Measurements from ENCODE around the gene SMURF1.

Gene SMURF1

GRCh38 chr7:99001482-99002147 is 142.3 kb downstream of the SMURF1 start:
- DNase-seq, result no peak

DNA sequence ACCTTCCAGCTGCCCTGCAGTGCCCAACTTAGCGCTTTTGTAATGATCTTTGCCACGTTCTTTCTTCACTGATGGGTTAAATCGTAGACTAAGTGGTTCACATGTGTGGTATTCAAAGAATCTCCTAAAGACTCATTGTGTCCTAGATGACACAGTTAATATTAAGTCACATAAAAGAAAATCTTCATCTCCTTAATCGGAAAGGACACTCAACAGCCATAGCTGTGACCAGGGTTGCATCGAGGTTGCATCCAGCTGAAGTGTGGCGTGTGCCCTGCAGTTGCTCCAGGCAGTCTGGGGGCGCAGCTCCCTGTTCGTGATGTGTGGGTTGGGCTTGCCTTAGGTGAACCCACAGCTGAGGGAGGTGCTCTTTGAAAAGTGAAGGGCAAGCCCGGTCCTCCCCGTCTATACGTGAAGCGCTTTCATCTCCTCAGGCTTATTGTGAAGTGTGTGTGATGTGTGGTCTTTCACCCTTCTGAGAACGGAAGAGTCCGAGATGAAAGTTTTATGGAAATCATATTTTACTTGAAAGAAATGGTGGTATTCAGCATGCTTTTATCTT is 142.9 kb downstream of the SMURF1 start:
- DNase-seq, result no peak

DNA sequence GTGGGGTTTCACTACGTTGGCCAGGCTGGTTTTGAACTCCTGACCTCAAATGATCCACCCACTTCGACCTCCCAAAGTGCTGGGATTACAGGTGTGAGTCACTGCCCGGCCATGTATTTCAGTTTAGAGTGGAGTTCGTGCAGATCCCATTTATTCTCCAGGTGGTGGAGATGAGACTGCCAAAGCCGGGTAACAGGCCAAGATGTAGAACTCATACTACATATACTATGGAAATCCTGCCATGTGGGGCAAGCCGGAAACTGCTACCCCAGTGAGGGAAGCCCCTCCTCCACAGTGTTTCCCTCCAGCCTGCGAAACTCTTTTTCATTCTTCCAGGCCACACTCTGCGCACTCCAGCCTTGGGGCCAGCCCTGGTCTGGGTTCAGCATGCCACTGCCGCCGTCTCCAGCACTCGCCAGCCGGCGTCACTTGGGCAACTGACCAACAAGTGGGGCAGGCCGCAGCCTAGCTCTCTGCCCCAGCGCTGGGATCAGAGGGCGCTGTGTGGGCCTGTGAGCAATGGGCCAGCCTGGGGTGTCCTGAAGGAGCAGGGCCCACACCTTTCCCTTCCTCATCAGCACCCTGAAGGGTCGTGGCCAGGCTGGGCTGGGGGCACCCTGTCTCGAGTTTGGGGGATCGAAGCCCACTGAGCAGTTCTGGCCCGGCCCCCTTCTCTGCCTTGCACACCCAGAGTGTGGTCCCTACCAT is 143.6 kb downstream of the SMURF1 start:
- peak; percentile 41 for DNase-seq

DNA sequence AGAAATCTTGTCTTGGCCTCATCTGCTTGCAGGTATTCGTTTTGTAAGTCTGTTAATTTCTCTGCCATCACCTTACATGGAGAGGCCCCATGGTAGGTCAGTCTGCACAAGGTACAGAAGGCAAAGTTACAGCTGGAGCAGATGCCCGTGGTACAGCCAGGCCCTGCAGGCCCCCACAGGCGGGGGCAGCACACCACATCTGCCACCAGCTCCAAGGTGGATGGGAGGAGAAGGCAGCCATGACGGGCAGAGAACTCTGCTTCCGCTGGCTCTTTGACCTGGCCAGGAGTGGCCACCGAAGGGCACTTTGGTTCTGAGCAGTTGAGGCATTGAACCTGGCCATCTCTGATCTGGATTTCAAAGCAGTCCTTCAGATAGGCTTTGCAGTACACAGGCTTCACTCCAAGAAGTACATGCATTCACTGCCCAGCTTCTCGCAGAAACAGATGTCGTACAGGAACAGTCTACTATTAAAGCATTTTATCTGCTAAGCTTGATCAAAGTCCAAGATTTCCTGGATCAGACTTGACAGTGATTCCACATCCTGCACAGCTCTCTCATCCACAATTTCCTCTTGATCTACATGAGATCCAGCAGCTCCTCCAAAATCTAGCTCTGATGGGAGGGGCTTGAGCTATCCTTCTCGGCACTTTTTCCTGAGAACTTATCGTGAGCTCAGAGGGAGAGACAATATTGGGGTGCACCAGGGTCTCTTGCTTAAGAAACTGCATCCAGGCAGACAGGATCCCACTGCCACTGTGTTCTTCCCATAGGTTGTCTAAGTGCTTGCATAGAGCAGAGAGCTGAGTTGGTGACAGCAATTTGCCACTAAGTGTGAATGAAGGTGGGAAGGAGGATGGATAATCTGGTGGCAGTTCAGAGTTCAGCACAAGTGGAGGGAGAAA is 144.8 kb downstream of the SMURF1 start:
- DNase-seq, result peak; percentile 45

DNA sequence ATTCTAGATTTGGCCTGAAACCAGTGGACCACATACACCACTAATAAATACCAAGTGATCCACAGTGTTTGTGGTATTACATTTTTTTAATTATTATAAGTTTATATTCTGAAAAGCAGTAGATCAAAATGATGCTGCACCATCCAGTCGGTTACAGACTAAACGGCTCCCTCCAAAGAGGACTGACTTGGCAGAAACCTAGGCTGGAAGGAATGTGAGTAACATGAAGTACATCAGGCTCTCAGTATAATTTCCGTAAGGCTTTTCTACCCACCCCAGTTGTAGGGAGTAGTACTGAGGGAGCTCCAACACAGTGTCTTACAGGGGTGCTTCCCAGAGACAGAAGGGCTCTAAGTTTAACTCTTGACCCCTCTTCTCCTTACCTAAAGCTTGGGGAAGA is 146.1 kb downstream of the SMURF1 start:
- no peak for DNase-seq

- DNase-seq, result peak; percentile 57
Observed at GRCh38 chr7:98996150-98996552, 147.8 kb downstream of the SMURF1 start.

- DNase-seq, result peak; percentile 33
Observed at GRCh38 chr7:98995523-98996149, 148.3 kb downstream of the SMURF1 start.

DNA sequence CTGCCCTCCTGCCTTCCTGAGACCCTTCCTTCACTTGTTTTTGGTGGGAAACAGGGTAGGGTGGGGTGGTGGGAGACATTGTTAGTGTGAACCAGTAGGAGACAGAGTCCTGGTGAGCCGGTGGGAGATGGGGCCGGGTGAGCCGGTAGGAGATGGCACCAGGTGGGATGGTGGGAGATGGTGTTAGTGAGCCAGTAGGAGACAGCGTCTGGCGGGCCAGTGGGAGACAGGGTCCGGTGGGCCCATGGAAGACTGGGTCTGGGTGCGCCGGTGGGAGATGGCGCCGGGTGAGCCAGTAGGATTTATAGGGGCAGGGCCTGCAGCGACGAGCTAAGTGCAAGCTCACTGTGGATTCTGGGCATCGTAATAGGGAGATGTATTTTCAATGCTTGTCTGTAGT is 148.8 kb downstream of the SMURF1 start:
- no peak for DNase-seq

GRCh38 chr7:98994046-98994944 is 149.6 kb downstream of the SMURF1 start:
- DNase-seq, result peak; percentile 56

DNA sequence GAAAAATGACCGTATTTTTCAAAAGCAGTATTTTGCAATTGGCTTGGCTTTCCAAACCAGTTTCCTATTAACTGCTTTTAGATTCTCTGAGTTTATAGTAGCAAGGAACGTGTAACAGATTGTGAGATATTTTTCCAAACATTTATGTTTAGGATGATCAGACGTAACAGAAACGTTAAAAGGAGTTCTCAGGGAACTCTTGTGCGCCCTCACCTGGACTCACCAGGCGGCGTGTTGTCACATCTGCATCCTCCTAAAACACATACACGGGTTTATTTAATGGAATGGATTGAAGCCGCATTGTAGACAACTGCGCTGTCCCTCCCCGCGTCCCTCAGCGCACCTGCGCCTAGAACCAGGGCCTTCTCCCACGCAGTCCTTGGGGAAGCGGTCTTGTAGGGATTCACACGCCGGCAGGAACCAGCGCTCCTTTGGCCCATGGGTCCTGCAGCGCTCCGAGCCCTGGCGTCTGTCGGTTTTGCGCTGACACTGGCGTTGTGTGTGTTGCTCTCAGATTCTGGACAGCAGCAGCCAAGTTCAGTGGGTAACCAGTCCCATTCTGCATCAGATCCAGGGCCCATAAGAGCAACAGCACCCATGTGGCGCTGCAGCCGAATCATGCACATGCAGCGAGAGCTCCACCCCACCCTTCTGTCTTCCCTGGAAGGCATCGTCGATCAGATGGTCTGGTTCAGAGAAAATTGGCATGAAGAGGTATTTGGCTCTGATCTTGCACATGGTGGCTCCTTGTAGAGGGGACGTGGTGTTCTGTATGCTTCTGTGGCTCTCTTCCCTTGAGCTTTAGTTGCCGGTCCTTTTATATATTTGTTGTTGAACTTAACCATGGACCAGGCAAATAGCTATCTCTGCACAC is 150.6 kb downstream of the SMURF1 start:
- peak; percentile 50 for DNase-seq

GRCh38 chr7:98992076-98992475 is 151.8 kb downstream of the SMURF1 start:
- DNase-seq, result peak; percentile 9

GRCh38 chr7:98991141-98991540 is 152.8 kb downstream of the SMURF1 start:
- DNase-seq, result peak; percentile 36

GRCh38 chr7:98990356-98990755 is 153.6 kb downstream of the SMURF1 start:
- DNase-seq, result peak; percentile 33

- peak; percentile 36 for DNase-seq
Observed at GRCh38 chr7:98988641-98989040, 155.3 kb downstream of the SMURF1 start.

DNA sequence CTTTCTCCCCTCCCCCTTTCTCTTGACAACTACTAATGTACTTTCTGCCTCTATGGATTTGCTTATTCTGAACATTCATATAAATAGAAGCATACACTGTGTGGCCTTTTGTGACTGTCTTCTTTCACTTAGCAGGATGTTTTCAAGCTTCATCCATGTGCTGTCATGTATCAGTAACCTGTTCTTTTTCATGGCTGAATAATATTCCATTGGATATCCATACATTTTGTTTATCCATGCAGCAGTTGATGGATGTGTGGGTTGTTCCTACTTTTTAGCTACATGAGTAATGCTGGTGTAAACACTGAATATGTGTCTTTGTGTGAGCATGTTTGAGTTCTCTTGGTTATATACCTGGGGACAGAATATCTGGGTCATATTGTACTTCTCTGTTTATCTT is 158.0 kb downstream of the SMURF1 start:
- no peak for DNase-seq

DNA sequence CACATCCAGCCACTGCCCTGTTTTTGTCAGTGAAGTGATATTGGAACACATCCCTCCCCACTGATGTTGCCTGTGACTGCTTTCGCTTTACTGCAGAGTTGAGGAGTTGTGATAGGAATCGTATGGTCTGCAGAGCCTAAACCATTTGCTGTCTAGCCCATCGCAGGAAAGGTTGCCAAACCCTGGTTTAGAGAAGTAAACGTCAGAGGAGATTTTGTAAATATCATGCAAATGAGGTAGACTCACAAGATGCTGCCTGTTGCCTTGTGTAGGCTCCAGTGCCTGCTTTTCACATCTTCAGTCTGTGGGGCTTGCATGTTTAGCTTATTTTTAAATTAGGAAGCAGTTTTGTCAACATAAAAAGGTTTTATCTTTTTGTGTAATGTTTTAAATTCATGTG is 158.5 kb downstream of the SMURF1 start:
- DNase-seq, result peak; percentile 10

DNA sequence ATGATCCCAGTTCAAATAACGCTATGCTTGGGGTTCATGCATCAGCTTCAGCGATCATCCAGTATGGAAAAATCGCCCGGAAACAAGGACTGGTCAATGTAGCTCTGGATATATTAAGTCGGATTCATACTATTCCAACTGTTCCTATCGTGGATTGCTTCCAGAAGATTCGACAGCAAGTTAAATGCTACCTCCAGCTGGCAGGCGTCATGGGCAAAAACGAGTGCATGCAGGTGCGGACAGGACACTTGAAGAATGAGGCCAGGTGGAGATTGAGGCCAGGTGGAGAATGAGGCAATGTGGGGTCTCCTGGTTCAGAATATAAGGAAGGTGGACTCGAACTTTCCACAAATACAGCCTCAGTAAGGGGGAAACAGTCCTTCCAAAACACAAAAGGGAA is 159.8 kb downstream of the SMURF1 start:
- peak; percentile 14 for DNase-seq

DNA sequence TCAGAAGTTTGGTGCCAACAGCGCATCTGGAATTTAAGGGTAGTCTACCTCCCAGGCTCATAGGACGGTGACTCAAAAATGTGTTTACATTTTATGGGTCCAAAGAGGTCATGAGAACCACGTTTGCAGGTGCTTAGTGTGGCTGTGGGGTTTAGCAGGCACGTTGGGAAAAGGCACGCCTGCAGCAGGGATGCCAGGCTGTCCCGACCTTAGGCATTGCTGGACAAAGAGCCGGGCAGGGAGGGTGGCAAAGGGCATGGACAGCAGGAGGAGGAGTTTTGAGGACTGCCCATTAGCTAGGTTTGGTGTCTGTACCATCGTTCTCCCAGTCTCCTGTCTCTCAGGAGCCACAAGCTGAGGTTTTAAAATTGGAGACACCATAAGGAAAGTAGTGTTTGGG is 161.2 kb downstream of the SMURF1 start:
- peak; percentile 17 for DNase-seq

DNA sequence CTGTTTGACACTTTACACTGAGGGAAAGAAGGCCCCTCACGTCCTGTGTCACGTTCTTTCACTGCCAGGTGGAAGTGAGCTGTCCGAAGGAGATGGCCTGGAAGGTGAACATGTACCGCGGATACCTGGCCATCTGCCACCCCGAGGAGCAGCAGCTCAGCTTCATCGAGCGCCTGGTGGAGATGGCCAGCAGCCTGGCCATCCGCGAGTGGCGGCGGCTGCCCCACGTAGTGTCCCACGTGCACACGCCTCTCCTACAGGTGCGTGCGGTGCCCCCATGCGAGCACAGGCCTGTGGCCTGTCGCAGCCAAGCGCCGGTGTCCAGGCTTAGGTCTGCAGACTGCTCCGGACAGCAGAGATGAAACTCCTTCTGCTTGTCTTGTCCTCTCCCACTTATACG is 162.2 kb downstream of the SMURF1 start:
- DNase-seq, result peak; percentile 19

- DNase-seq, result peak; percentile 30
Observed at GRCh38 chr7:98978672-98979071, 165.2 kb downstream of the SMURF1 start.
